ENCODE data around the gene CHCHD6.

- TF ChIP-seq, protein P1, sequence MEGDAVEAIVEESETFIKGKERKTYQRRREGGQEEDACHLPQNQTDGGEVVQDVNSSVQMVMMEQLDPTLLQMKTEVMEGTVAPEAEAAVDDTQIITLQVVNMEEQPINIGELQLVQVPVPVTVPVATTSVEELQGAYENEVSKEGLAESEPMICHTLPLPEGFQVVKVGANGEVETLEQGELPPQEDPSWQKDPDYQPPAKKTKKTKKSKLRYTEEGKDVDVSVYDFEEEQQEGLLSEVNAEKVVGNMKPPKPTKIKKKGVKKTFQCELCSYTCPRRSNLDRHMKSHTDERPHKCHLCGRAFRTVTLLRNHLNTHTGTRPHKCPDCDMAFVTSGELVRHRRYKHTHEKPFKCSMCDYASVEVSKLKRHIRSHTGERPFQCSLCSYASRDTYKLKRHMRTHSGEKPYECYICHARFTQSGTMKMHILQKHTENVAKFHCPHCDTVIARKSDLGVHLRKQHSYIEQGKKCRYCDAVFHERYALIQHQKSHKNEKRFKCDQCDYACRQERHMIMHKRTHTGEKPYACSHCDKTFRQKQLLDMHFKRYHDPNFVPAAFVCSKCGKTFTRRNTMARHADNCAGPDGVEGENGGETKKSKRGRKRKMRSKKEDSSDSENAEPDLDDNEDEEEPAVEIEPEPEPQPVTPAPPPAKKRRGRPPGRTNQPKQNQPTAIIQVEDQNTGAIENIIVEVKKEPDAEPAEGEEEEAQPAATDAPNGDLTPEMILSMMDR (IDR thresholded peaks at IDR 0.05; ENCODE audit: low read depth, low read length), result no peak
- TF ChIP-seq EZH2phosphoT487 (IDR thresholded peaks at IDR 0.05; ENCODE audit: low read depth), result no peak
Observed at GRCh38 chr3:126696701-126697267, 7.3 kb upstream of the CHCHD6 start.
